ENCODE data around the gene FAM171A1. TPM values are rescaled to one million over a fixed set of nuclear protein-coding genes. Genes with fewer than 3 reads are reported as not detected.

Gene FAM171A1
- total and polyA plus RNA-seq, 12 donors, result 3.5 to 14.1 (median 5.7) TPM

DNA sequence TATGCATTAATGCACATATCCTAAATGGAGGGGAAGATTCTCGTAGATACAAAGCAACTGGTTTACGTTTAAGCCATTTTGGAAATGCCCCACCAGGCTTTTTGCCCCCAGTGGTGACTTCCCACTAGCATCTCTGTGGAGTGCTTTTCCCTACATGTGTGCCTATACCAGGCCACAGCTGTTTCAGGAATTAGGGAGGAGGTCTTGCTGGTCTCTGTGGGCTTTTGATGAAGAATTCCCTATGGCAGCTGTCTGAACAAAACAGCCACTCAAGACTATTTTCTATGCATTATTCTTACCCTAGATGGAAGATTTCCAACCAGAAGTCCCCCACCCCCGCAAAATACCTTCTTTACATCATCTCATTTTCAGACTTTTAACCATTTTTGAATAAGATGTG lies 150.6 kb downstream of the FAM171A1 start:
- Histone ChIP-seq H3K27me3 (no peaks in the 10 kb centered on the region), H3K4me3 (no peak overlapping the region), H3K4me1 (replicated peaks in 1 of 2) (no peaks in the 10 kb centered on the region), H3K9me3 (replicated peaks in 1 of 3) (no peaks in the 10 kb centered on the region), H3K27ac (no peak overlapping the region), H3K36me3 (replicated peaks in 1 of 2) (no peaks in the 10 kb centered on the region)
- WGBS, 4 donors, result 89 to 93% (median 91%) methylated on average over 3 of the region's 3 CpGs
- intact Hi-C loops (cut with DNase I), result no loop called here
- TF ChIP-seq POLR2A (IDR thresholded peaks at IDR 0.05), result no peak
- TF ChIP-seq, protein P1, sequence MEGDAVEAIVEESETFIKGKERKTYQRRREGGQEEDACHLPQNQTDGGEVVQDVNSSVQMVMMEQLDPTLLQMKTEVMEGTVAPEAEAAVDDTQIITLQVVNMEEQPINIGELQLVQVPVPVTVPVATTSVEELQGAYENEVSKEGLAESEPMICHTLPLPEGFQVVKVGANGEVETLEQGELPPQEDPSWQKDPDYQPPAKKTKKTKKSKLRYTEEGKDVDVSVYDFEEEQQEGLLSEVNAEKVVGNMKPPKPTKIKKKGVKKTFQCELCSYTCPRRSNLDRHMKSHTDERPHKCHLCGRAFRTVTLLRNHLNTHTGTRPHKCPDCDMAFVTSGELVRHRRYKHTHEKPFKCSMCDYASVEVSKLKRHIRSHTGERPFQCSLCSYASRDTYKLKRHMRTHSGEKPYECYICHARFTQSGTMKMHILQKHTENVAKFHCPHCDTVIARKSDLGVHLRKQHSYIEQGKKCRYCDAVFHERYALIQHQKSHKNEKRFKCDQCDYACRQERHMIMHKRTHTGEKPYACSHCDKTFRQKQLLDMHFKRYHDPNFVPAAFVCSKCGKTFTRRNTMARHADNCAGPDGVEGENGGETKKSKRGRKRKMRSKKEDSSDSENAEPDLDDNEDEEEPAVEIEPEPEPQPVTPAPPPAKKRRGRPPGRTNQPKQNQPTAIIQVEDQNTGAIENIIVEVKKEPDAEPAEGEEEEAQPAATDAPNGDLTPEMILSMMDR (IDR thresholded peaks at IDR 0.05), result no peak
- no peak for DNase-seq

DNA sequence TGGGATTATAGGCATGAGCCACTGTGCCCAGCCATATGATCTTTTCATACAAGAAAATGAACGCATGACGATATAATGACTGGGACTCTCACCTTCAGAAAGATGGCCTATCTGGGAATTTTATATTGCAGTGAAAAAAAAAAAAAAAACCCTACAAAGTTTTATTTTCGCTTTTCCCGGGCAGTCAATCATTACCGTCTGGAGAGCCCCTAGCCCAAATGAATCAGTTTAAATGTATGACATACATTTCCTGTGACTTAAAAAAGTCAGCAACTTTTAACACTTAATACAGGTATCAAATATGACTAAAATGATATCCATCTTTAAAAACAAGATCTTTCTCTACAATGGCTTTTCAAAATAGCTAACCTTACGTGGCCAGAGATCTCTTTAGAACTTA lies 154.4 kb downstream of the FAM171A1 start:
- DNase-seq, result no peak
- Histone ChIP-seq H3K27me3 (no peaks in the 10 kb centered on the region), H3K36me3 (replicated peaks in 1 of 2) (no peaks in the 10 kb centered on the region), H3K4me3 (no peak overlapping the region), H3K9me3 (replicated peaks in 1 of 3) (no peaks in the 10 kb centered on the region), H3K4me1 (replicated peaks in 1 of 2) (no peaks in the 10 kb centered on the region), H3K27ac (no peak overlapping the region)
- WGBS, 4 donors, result 92 to 93% (median 92%) methylated on average over 6 of the region's 6 CpGs
- TF ChIP-seq POLR2A (IDR thresholded peaks at IDR 0.05), result no peak
- TF ChIP-seq, protein P1 (IDR thresholded peaks at IDR 0.05), result no peak
- intact Hi-C loops (cut with DNase I), result no loop called here

DNA sequence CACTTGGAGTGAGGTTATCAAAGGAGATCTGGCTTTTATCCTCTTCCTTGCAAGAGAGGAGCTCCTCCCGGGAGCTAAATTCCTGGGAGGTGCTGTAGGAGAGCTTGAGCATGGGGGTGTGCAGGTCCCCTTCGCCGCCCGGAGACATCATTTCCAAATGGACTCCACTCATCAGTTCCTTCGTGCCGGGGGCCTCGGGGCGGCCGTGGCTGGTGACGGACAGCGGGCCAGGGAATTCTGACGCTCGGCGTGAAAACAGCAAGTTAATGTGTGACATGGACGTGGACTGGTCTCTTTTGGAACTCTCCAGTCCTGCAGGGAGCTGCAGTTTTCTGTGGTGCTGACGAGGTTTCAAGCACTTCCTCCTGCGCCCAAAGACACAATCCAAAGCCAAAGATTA lies 156.9 kb downstream of the FAM171A1 start:
- 89 to 96% (median 95%) methylated on average over 9 to 17 of the region's 17 CpGs for WGBS, 4 donors
- H3K9me3 ChIP-seq (replicated peaks in 1 of 3), result no peaks in the 10 kb centered on the region
- no peak for DNase-seq
- H3K36me3 ChIP-seq (replicated peaks in 1 of 2), result no peaks in the 10 kb centered on the region
- H3K4me3 ChIP-seq, result no peak overlapping the region
- intact Hi-C loops (cut with DNase I), result no loop called here
- TF ChIP-seq POLR2A (IDR thresholded peaks at IDR 0.05), result no peak
- TF ChIP-seq, protein P1 (IDR thresholded peaks at IDR 0.05), result no peak
- no peaks in the 10 kb centered on the region for H3K4me1 ChIP-seq (replicated peaks in 1 of 2)
- H3K27me3 ChIP-seq, result no peaks in the 10 kb centered on the region
- no peak overlapping the region for H3K27ac ChIP-seq

DNA sequence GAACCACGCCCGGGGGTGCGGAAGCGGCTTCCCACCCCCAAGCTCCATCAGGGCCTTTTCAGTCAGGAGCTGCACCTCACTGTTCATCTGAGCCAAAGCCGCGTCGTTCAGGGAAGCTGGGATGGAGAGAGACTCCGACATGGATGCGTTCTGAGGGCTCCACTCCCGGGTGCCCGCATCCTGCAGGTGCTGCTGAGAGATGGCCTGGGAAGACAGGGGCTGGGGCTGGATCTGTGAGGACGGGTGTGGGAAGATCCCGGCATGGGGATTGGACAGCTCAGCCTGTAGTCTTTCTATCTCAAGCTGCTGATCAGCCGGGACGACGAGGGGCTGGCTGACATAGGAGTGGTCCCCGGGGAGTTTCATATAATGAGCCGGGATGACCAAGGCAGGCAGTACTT lies 157.6 kb downstream of the FAM171A1 start:
- no peaks in the 10 kb centered on the region for H3K4me1 ChIP-seq (replicated peaks in 1 of 2)
- intact Hi-C loops (cut with DNase I), result no loop called here
- no peaks in the 10 kb centered on the region for H3K9me3 ChIP-seq (replicated peaks in 1 of 3)
- TF ChIP-seq, protein P1 (IDR thresholded peaks at IDR 0.05), result no peak
- no peak for TF ChIP-seq POLR2A (IDR thresholded peaks at IDR 0.05)
- no peak overlapping the region for H3K4me3 ChIP-seq
- H3K27me3 ChIP-seq, result no peaks in the 10 kb centered on the region
- no peak for DNase-seq
- H3K27ac ChIP-seq, result no peak overlapping the region
- H3K36me3 ChIP-seq (replicated peaks in 1 of 2), result no peaks in the 10 kb centered on the region
- 93 to 97% (median 95%) methylated on average over 18 of the region's 18 CpGs for WGBS, 4 donors
